Gastrocnemius medialis (tissue), 4 donors: ENCODE data around the gene SND1.

Experiments
- POLR2A ChIP-seq, 2 donors: fragments of 450-650 bp; IDR thresholded peaks; one replicate each; pipeline ENCODE4 v1.6.1; 2017; ENCODE audit warnings: antibody characterized with exemption in 2 of 2, mild to moderate bottlenecking in 2 of 2, moderate library complexity in 2 of 2
- TF ChIP-seq, protein P1 (sequence below), 5 experiments: fragments of 450-650 bp in 3 of 5; fragments of 200-600 bp in 2 of 5; sonication (generic) in 2 of 5; IDR thresholded peaks in 4 of 5; conservative IDR thresholded peaks in 1 of 5; 1 replicate in 4 of 5; 2 replicates in 1 of 5; pipeline ENCODE4 v1.5.1; 2016 to 2019; ENCODE audit warnings: antibody characterized with exemption in 5 of 5, mild to moderate bottlenecking in 3 of 5, moderate library complexity in 3 of 5

DNA sequence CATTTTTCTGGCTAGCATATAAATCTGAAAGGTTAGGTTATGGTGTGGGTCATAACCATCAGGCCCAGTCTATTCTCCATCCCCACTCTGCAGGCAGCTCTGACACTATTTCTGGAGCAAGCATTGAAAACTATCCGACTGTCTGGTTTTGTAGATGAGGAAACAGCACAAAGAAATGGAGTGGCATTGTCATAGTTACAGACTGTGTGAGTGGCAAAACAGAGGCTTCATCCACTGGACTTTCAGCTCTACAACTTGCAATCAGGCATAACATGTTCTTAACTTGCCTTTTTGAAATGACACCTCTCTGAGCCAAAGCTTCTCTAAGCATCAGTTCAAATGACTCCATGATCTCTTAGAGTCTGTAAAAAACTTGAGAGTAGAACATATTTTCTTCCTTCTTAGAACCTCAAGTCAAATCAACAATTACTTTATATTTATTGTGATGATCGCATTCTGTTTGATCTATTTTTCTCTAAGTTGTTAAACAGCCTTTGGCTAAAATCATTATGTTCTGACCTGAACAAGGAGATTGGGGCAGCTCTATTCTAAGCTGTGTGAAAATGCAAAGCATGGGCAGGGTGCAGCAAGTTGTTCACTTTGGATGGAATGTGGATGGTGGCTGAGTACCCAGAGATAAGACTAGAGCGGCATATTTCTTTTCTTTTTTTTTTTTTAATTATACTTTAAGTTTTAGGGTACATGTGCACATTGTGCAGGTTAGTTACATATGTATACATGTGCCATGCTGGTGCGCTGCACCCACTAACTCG, 310.8 kb downstream of the SND1 start:
- TF ChIP-seq, protein P1, sequence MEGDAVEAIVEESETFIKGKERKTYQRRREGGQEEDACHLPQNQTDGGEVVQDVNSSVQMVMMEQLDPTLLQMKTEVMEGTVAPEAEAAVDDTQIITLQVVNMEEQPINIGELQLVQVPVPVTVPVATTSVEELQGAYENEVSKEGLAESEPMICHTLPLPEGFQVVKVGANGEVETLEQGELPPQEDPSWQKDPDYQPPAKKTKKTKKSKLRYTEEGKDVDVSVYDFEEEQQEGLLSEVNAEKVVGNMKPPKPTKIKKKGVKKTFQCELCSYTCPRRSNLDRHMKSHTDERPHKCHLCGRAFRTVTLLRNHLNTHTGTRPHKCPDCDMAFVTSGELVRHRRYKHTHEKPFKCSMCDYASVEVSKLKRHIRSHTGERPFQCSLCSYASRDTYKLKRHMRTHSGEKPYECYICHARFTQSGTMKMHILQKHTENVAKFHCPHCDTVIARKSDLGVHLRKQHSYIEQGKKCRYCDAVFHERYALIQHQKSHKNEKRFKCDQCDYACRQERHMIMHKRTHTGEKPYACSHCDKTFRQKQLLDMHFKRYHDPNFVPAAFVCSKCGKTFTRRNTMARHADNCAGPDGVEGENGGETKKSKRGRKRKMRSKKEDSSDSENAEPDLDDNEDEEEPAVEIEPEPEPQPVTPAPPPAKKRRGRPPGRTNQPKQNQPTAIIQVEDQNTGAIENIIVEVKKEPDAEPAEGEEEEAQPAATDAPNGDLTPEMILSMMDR (IDR thresholded peaks at IDR 0.05 in 4 of 5, conservative IDR thresholded peaks at IDR 0.05 in 1 of 5) = no peak
- no peak for TF ChIP-seq POLR2A (IDR thresholded peaks at IDR 0.05)
